ENCODE data around the gene NUAK1.
"Not testable (repeated sequence)": the region's sequence is repeated elsewhere in the genome, so short reads cannot be mapped to it uniquely, and the experiment has no call there.

NUAK1 gene

GRCh38 chr12:106147956-106148355, 9.2 kb upstream of the NUAK1 start:
- DNase-seq: peak in 54 of 58 donors; percentile 15 to 89 (median 67)

DNA sequence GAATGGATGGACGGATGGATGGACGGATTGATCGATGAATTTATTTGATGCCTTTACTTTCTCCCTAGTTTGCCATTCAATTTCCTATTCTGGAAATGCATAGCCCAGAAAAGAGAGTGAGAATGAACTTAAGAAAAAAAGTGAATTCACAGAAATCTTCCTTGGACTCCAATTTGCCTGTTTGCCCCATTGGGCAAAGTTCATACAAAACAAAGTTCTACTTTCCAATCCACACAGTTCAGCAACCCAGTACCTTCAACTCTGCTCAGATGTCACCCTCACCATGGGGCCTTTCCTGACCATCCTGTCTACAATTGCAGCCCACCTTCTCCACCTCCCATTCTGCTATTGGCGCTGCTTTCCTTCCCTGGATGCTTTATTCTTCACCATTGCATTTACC, 8.2 kb upstream of the NUAK1 start:
- no peak for DNase-seq

- peak in 21 of 58 donors; percentile 13 to 62 (median 30) for DNase-seq
Observed at GRCh38 chr12:106145539-106146447, 7.0 kb upstream of the NUAK1 start.

DNA sequence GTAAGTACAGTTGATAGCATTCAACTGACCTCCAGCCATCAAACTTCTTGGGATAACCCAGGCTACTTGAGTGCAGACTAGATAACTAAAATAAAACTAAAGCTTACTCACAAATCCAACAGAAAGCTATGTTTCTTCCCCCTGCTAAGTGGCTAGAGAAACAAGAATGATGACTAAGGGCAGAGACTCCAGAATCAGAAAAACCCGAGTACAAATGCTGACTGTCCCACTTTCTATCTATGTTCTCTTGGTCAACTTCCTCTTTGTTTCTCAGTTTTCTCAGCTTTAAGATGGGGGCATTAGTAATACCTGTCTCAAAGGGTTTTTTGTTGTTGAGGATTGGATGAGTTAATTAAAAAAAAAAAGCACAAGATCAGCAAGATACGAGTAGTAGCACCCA, 6.1 kb upstream of the NUAK1 start:
- no peak for DNase-seq

DNA sequence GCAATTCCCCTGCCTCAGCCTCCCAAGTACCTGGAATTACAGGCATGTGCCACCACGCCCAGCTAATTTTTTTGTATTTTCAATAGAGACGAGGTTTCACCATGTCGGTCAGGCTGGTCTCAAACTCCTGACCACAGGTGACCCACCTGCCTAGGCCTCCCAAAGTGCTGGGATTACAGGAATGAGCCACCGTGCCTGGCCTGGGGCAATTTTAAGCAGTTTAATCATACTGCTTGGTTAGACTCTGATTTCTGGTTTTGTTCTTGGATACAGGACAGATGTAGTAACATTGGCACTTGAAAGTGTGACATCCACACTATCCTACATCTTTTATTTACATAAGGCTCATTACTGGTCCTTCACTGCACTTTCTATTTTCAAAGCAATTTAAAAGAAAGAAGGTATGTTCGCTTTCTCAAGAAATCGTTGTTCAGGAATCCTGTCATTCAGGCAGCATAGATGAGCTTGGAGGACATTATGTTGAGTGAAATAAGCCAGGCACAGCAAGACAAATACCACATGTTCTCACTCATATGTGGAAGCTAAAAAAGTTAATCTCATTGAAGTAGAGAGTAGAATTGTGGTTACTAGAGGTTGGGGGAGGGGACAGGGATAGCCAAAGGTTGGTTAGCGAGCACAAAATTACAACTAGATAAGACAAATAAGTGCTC, 4.0 kb upstream of the NUAK1 start:
- DNase-seq: no peak

GRCh38 chr12:106141920-106142319, 3.2 kb upstream of the NUAK1 start:
- DNase-seq: not testable (repeated sequence)

DNA sequence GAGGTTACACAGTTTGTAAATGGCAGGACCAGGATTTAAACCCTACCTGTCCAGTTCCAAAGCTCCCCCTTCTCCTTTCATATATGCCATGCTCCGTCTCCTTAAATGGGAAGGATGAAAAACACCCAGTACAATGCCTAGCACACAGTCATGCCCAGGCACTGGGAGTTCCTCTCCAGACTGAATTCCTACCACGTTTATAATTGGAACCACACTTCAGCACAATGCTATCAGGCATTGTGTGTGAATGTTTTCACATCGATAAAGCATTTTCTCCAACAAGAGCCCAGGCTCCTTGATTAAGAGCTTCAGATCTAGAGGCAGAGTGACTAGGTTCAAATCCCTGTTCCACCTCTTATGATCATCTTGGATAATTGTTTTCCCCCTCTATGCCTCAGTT, 2.7 kb upstream of the NUAK1 start:
- DNase-seq: no peak

- no peak for DNase-seq
Observed at GRCh38 chr12:106141003-106141402, 2.2 kb upstream of the NUAK1 start.

- DNase-seq: peak in 4 of 58 donors; percentile 22 to 49 (median 34)
Observed at GRCh38 chr12:106140223-106140986, 1.7 kb upstream of the NUAK1 start.

DNA sequence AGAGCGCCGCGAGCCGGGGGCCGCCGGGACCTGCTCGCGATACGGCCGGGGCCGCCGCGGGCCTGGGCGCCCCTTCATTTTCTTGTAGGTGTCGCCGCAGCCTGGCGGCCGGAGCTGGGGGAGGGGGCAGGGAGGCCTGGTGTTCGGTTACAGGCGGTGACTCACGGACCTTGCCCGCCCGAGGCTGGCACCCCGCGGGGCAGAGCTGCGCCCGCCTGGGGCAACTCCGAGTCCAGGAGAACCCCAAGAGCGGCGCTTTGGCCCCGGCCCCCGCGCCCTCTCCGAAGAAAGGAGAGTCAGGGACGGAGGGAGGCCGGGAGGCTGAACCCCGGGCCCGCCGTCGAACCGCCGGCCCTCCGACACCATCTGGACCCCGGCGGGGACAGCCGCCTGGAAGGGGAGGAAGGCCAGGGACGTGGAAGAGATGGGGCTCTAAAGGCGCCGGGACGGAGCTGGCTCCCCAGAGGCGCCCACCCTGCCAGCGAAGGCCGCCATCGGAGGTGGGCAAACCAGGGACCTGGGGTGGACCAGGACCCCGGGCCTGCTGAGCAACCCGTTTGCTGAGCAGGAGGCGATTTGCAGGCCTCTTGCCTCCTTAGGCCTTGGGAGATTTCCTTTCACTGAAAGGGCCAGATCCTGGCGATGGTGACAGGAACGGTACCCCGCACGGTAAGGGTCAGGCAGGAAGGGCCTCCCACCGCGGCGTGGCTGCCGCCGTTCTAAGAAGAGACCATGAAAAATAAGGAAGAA, 843 bp upstream of the NUAK1 start:
- DNase-seq: peak in 48 of 58 donors; percentile 18 to 83 (median 57)

- DNase-seq: peak in 18 of 58 donors; percentile 30 to 71 (median 56)
Observed at GRCh38 chr12:106138357-106138632, 459 bp downstream of the NUAK1 start.

DNA sequence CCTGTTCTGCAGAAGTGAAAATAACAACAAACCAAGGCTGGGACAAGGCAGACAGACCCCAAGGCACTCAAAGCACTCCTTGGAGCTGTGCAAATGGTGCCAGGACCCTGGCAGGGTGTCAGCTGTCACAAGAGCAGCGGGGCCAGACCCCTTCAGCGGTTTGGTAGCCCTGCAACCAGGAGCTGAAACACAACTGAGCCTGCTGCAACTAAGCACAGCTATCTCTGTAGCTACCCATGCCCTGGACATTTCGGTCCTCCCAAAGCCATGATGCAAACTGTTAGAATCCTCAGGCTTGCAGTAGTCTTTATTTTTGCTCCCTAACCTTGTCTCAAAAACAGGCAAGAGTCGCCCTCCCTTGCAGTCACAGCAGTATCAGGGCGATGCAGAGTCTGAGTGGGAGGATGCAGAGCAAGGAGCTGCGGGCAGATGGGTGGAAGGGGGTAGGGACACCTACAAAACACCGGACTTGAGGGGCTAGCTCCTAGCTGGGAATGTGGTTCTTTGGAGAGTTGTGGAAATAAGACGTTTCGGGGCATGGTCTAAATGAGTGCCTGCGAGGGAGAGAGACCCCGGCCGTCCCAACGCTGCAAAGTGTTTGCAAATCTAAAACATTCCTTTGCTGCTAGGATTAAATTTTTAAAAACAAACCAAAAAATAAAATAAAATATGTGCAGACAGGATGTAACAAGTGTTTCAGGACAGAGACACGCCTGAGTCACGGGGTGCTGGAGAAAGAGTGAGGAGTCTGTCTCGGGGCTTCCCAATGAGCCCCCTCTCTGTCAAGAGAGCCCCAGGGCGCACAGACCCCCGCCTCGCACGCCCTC, 1.0 kb downstream of the NUAK1 start:
- peak in 40 of 58 donors; percentile 20 to 73 (median 47) for DNase-seq

DNA sequence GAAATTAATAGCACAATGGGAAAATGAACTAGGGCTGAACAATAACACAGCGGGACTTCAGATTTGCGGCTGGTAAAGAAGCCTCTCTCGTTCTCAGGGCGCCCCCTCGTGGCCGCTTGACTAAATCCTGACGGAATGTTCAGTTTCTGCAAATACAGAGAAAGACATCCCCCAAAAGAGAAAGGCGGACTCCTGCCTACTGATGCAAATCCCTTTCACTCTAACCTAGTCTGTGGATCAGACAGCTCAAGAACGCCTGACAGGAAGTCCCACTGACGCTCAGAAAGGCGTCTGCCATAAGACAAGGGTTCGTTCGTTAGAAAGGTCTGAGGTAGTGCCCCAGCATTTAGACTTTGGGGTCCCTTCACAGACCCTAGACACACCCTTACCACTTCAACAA, 2.5 kb downstream of the NUAK1 start:
- DNase-seq: peak in 57 of 58 donors; percentile 41 to 96 (median 83)

DNA sequence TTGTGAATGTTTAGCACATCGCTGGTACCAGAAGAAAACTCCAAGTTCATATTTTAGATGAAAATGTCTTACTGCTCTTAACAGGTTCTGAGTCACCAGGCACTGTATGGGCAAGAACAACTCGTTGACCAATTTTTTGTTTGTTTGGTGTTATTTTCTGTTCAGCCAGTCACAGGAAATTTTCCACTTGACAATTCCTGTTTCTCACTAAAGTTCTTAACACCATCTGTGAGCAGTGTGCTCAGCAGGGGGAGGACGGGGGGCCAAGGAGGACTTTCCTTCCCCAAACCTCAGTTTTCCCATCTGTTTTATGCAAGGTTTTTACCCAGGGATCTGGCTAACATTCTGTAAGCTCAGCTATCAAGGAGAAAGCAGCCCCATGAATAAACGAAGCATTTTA, 3.0 kb downstream of the NUAK1 start:
- peak in 3 of 58 donors; percentile 54 to 74 (median 65) for DNase-seq

DNA sequence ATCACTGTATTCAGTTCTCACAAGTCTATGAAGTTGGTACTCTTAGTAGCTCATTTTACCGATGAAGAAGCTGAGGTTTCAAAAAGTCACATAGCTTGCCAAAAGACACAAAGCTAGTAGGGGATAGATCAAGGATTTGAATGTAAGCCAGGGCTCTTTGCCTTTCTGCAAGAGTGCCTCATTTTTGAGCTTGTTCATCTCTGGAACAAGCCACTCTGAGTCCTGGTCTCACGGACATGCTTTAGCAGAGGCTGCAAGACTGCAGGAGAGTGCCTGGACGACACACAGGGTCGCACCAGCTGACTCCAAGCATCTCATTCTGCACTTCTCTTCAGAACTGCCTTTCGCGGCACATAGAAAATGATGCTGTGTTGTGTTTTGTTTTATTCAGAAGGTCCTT, 3.7 kb downstream of the NUAK1 start:
- peak in 7 of 58 donors; percentile 16 to 42 (median 21) for DNase-seq

DNA sequence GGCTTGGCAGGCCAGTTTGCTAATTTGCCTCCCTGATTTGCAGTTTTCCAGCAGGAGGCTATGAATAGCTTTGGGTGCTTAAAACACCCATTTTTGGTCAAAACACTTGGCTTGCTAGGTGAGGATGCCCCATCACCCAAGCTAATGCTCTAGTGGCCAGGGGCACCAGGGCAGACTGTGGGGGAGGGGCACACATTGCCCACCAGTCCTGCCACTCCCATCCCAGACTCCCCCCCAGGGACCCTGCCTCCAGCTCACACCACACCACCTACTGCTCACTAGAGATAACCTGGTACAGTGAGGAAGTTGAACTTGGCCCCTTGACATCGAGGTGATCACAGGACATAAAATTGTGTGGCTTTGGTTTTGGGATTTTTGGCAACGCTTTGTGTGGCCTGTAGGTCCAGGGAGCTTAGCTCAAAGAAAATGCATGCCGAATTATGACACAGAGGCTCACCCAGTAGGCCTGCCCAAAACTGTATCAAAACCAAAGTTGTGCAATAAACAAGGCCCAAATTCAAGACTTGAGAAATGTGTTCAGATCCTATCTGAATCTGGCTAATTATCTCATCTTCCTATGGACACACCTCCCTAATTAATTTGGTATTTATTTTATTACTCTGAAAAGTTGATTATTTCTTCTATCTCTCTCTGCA, 4.3 kb downstream of the NUAK1 start:
- DNase-seq: no peak

- no peak for DNase-seq
Observed at GRCh38 chr12:106133136-106134087, 5.3 kb downstream of the NUAK1 start.

Measured in anterior cingulate cortex (tissue), 58 donors.